HG03159 (cell line): Measurements from ENCODE around the gene SKIC8.

Experiments used
- ATAC-seq: cut with Tn5 transposase; IDR thresholded peaks from one replicate; pipeline ENCODE4 v1.9.1; 2021; ENCODE audit warnings: mild to moderate bottlenecking, moderate library complexity; ENCODE audit not compliant: unreplicated experiment

Gene SKIC8

DNA sequence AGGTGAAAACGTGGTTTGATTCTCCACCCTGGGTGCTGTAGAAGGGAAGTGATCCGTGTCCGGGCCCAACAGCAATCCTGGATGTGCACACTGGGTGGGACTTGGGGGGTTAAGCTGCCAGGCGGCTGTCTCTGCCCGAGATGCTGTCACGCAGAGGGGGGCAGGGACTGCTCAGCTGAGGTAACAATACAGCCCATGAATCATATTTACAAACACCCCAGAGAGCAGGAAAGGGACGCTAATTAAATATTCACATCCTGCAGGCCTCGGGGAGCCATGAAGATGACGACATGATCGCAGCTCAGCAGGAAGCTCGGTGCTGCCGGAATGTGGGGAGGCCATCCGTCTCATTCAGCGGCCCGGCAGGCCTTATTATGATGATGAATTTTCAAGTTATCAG lies 22.8 kb upstream of the SKIC8 start:
- no peak for ATAC-seq

DNA sequence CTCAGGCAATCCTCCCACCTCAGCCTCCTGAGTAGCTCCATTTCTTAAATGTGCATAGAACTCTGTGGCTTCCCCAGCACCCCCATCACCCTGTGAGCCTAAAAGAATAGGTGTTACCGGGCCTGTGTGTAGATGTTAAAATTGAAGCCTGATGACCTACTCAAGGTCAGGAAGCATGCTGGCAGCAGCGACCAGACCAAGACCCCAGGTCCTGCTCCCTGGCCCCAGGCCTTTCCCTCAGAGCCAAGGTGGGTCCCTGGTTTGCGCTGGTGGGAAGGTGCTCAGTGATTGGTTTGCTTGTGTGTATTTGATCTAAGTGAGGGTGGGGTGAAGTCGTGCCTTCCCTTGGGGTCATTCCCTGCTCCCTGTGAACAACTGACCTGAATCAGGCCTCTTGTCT lies 22.4 kb upstream of the SKIC8 start:
- ATAC-seq = no peak

GRCh38 chr15:78321041-78321570 lies 21.7 kb upstream of the SKIC8 start:
- ATAC-seq = no peak

DNA sequence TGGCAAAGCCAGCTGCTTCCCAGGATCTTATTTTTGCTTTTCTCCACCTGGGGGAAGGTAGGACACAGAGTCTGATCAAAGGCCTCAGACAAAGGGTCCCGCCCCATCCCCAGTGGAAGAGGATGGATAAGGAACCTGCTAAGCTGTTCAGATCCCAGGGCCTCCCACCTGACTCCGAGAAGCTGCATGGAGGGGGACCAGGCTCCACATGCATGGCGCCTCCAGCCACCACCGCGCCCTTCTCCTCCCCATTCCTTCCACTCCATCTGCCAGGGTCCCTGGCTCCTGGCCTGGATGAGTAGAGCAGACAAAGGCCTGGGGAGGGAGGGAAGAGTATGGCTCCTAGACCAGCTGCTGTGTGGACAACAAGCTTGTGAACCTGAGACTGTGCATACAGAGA lies 20.8 kb upstream of the SKIC8 start:
- ATAC-seq = no peak

DNA sequence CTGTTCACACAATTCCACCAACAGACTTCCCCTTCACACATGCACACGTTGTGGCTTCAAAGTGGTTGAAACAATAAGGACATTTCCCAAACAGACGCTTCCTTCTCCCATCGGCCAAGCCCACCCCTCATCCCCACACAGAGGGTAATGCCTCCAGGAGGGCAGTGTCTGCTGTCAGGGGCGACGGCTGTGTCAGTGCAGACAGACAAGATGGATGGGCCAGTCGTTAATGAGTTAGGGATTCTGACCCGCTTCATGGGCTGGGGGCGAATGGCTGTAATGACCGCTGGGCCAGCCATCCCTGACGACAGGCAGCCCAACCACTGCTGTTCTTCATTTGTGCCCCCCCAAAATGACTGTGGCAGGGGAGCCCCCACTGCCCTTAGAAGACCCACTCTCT lies 20.2 kb upstream of the SKIC8 start:
- ATAC-seq = no peak

DNA sequence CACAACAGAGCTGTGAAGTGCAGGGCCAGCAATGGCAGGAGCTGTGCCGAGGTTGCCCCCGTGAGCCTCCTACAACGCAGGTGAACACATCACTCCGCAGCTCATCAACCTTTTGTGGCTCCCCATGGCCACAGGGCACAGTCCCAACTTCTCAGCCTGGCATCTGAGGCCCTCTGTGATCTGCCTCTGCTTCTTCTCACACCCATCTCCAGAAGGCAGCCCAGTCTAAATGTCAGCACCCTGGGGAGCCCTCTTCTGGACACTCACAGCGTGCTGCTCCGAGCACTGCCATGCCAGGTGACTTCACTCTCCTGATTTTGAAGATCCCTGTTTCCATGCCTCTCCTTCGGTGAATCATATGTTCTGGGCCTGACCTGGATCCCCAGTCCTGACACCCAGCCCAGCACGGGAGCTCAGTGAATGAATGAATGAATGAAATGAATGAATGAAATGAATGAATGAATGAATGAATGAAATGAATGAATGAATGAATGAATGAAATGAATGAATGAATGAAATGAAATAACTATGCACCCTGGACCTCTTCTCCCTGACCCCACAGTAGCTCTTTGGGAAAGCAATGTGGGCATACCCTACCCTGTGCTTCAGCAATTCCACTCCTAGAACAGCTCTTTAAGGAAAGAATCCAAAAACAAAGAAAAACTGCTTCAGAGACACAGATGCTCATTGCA lies 17.9 kb upstream of the SKIC8 start:
- ATAC-seq = no peak

GRCh38 chr15:78316283-78317083 lies 17.1 kb upstream of the SKIC8 start:
- ATAC-seq = no peak

DNA sequence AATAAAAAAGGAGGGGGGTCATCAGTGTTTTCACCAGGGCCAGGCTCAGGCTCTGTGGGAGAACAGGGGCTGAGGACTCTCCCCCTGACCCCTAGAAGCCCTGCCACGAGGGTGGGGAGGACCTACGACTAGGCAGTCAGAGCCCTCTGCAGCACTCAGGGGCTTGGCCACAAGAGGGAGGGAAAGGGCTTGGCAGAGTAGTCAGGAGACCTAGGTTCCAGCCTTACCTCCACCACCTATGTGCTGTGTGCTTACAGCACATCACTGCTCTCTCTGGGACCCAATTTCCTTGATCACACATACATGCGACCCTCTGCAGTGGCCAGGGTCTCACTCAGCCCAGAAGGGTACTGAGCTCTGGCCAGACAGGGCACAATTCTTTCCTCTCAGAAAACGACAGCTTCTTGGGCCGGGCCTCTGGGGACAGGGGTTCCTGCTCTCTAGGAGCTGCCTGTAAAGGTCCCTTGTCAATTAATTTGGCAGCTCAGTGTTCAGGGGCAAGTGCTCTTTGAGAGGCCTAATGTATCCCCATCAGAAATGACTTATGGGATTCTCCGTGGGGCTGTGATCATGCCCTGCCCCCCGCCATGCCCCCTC lies 16.4 kb upstream of the SKIC8 start:
- ATAC-seq = no peak

DNA sequence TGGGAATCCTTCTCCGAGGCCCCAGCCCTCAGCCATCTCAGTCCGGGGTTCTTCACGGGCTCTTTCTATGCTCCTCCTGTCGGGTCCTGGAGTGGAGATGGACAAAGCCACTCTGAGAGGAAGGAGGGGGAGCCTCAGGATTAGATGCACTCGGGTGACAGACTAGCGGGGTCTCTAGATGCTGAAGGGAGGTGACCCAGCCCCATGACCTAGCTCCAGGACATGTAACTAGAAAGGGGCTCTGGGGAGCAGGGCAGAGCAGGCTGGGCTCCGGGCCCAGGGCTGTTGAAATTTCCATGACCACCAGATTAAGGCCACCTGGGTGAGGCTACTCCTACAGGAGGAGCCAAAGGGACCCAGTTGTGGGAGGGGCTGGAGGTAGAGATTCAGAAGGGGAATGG lies 14.8 kb upstream of the SKIC8 start:
- ATAC-seq = no peak

DNA sequence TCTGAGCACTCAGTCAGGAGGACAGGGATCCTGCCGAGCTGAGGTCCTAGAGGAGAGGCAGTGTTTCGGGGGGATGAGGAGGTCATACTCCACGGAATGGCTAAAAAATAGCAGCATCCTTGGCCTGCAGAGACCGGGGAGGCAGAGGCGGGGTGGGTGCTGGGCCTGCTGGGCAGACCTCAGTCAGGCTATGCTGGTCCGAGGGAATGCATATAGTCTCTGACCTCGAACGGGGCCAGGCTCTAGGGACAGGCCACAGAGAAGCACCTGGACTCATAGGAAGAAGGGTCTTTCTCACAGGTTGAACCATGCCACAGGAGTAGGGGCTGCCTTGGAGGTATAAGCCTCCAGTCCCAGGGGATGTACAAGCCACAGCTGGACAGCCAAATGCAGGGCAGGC lies 14.0 kb upstream of the SKIC8 start:
- ATAC-seq = no peak

GRCh38 chr15:78312957-78313356 lies 13.5 kb upstream of the SKIC8 start:
- ATAC-seq = no peak

DNA sequence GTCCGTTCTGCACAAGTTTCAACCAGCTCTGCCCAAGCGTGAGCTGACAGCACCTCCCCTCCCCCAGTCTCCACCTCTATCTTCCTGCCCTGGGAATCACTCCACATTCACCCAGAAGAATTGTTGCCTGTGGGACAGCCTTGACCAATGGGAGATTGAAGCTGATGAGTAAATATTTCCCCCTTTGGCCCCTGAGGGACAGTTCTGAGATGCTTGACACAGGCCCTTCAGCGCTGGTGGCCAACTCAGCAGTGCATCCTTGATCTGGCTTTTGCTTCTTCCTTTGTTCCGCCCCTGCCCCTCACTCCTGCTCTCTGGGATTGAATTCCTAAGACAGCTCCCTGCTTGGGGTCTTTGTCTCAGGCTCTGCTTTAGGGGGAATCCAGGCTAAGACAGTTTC lies 13.1 kb upstream of the SKIC8 start:
- ATAC-seq = no peak

- ATAC-seq = no peak
Observed at GRCh38 chr15:78311292-78311691, 11.9 kb upstream of the SKIC8 start.

DNA sequence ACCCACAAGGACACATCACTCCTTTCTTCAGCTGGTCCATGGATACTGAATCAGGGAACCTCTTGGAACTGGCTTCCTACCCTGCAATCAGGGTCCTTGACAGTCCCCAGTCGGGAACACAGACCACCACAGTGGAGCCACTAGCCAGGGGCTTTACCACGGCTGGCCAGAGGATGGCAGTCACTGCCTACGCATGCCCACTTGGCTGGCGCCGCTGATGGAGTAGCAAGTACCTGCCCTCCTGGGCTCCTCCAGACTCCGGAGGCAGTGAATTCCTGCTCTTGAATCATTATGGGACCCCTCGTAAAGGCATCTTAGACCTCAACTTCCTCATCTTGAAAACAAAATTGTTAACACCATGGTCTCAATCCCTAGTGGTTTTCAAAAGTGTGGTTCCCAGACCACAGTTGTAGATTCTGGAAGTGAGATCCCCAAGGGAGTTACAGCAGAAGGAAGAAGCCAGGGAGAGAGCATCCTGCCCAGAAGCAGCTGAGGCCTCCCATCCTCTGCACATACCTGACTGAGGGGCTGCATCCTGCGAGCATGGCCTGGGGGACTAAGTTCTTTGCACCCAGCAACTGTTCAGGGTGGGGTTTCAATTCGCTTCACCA lies 9.1 kb upstream of the SKIC8 start:
- no peak for ATAC-seq

DNA sequence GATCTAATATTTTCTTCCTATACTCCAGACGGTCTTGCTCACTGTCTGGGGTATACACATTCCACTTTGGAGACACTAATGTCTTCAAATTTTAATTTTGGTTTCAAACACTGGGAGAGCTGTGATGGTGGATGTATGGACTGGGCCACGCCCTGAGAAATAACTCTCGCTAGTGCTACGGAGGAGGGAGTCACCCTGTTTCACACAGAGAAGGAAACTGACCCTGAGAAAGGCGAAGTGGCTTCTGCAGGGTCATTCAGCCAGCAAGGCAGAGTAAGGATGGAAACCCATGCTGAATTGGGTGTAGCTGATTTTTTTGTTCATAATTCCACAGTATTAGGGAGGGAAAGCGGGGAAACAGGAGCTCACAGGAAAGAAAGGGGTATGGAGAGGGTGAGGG lies 8.6 kb upstream of the SKIC8 start:
- ATAC-seq = no peak

DNA sequence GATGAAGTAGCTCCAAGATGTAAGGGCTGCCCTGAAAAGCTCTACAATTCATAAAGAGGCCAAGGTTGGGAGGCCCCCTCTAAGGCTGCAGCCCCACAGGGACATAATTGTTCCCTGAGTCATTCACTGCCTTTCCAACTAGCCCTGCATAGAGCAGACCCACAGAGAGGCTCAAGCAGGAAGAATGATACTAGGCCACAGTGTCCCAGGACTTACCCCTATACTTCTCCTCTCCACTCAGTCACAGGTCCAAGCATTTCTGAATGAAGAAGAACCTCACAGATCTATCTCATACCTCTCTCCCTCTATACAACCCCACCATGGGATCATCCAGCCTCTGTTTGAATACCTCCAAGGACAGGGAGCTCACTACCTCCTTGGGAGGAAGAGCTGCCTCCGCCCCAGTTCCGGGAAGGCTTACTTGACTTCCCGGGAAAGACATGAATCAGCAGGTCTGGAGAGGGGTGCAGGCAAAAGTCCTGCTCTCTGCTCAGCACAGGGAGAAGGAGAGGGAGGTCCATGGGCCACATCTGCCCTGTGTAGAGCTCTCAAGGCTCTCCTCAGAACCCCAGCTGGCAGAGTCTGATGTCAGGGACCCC lies 6.9 kb upstream of the SKIC8 start:
- ATAC-seq = no peak

- no peak for ATAC-seq
Observed at GRCh38 chr15:78304216-78305066, 5.0 kb upstream of the SKIC8 start.

GRCh38 chr15:78302579-78303312 lies 3.3 kb upstream of the SKIC8 start:
- no peak for ATAC-seq

DNA sequence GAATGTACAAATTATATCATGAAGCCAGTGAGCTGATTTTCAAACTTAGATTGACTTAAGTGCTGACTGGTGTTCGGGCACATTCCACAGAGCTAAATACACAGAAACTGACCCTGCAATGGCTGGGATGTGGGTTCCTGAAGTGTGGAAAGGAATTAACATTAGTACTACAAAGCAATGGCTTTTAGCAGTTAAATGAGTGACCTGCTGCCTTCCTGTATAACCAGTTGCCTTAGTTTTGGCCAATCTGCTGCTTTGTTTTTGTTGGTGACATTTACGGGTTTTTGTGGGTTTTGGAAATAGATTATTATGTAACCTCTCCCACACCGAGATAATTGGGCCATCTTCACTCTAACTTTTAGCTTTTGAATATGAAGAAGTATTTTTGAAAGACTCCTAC lies 2.4 kb upstream of the SKIC8 start:
- no peak for ATAC-seq

DNA sequence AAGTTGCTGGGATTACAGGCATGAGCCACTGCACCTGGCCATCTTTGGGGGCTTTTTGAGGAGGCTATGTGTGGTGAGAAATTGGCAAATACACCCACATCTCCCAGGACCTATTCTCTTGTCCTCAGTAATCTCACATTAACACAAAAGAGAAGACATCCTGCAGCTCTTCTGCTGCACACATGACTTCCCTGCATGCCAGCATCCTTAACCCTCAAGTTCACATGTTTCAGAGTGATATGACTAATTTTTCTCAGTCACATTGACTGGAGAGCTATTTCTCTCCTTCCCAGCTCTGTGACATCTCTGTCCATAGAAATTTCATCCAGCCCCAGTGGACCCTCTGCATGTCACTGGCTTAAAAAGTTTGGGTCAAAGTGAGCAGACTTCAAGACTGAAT lies 1.9 kb upstream of the SKIC8 start:
- no peak for ATAC-seq
